Measurements from ENCODE around the gene ARHGAP23.
"Not testable (repeated sequence)": the region's sequence is repeated elsewhere in the genome, so short reads cannot be mapped to it uniquely, and the experiment has no call there.

Gene ARHGAP23

DNA sequence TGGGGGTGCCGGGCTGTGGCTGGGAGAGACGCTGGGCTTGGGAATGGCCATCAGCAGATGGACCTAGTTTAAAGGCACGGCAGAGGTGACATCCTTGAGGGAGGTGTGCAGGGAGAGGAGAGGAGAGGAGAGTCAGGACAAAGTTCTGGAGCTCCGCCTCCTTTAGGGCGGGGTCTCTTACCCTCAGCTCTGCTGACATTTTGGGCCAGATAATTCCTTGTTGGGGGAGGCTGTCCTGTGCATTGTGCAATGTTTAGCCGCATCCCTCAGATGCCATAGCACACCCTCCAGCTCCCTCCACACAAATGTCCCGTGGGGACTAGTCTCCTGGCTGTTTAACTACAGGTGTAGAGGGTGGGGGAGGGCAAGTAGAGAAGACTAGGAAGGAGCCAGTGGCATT, 48.3 kb downstream of the ARHGAP23 start:
- H3K27ac ChIP-seq: no peak overlapping the region
- H3K4me3 ChIP-seq: no peak overlapping the region

GRCh38 chr17:38477417-38477816, 49.2 kb downstream of the ARHGAP23 start:
- not testable (repeated sequence) for H3K4me3 ChIP-seq, H3K27ac ChIP-seq

GRCh38 chr17:38477951-38478350, 49.7 kb downstream of the ARHGAP23 start:
- H3K4me3 ChIP-seq, H3K27ac ChIP-seq: not testable (repeated sequence)

- H3K27ac ChIP-seq, H3K4me3 ChIP-seq: not testable (repeated sequence)
Measured at GRCh38 chr17:38478667-38479066, 50.4 kb downstream of the ARHGAP23 start.

DNA sequence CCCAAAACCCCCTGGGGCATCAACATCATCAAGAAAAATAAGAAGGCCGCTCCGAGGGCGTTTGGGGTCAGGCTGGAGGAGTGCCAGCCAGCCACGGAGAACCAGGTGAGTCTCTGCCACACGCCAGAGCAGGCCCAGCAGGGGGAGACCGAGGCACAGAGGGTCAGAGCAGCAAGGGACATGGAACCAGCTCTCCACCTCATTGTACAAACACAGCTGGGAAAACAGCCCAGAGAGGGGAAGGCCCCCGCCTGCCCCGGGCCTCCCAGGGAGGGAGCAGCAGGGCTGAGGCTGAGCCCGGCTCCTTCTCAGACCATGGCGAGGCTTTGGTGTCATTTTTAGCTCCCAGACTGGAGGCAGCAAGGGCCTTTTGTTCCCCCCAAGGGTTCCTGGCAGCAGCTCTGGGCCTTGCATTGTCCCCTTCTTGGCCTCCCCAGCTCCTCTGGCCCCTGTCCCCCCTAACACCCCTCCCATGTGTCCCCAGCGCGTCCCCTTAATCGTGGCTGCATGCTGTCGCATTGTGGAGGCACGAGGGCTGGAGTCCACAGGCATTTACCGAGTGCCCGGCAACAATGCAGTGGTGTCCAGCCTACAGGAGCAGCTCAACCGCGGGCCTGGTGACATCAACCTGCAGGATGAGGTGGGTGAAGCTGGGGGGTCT, 53.9 kb downstream of the ARHGAP23 start:
- H3K4me3 ChIP-seq, H3K27ac ChIP-seq: not testable (repeated sequence)

DNA sequence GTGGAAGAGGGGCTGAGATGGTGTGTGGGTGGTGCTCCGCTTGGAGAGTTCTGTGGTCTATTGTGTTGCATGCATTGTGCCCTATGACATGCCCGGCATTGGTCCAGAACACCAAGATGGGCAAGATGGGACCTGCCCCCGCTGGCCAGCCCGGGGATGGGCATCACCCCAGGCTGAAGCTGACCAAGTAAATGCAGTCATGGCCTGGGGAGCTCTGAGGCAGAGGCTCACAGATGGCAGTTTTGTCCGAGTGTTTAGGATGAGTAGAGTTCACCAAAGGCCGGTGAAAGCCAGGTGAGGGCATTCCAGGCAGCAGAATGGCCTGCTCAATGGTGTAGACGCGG, 54.4 kb downstream of the ARHGAP23 start:
- not testable (repeated sequence) for H3K4me3 ChIP-seq, H3K27ac ChIP-seq

- peak overlapping the region in 11 of 21 experiments; percentile 14 to 73 (median 42) for H3K27ac ChIP-seq
Measured at GRCh38 chr17:38484242-38485145, 56.2 kb downstream of the ARHGAP23 start.

DNA sequence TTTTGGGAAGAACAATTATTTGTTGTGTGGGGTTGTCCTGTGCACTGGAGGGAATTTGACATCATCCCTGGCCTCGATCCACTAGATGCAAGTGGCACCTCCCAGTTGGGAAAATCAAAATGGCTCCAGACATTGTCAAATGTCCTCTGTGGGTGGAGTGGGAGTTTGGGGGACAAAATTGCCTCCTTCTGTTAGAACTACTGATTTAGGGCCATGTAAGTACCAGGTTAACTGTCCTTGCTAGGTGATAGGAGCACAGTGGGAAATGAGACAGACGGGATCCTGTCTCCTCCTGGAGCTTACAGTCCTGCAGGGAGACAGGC, 56.8 kb downstream of the ARHGAP23 start:
- no peak overlapping the region for H3K4me3 ChIP-seq
- peak overlapping the region in 2 of 21 experiments; percentile 39 to 51 for H3K27ac ChIP-seq

More at GRCh38 chr17:38484242-38485145, 56.2 kb downstream of the ARHGAP23 start:
- not testable (repeated sequence) for H3K4me3 ChIP-seq

- H3K27ac ChIP-seq: peak overlapping the region in 2 of 21 experiments; percentile 29 to 51
- H3K4me3 ChIP-seq: not testable (repeated sequence)
Measured at GRCh38 chr17:38485681-38486298, 57.5 kb downstream of the ARHGAP23 start.

GRCh38 chr17:38489774-38490173, 61.5 kb downstream of the ARHGAP23 start:
- not testable (repeated sequence) for H3K4me3 ChIP-seq, H3K27ac ChIP-seq

DNA sequence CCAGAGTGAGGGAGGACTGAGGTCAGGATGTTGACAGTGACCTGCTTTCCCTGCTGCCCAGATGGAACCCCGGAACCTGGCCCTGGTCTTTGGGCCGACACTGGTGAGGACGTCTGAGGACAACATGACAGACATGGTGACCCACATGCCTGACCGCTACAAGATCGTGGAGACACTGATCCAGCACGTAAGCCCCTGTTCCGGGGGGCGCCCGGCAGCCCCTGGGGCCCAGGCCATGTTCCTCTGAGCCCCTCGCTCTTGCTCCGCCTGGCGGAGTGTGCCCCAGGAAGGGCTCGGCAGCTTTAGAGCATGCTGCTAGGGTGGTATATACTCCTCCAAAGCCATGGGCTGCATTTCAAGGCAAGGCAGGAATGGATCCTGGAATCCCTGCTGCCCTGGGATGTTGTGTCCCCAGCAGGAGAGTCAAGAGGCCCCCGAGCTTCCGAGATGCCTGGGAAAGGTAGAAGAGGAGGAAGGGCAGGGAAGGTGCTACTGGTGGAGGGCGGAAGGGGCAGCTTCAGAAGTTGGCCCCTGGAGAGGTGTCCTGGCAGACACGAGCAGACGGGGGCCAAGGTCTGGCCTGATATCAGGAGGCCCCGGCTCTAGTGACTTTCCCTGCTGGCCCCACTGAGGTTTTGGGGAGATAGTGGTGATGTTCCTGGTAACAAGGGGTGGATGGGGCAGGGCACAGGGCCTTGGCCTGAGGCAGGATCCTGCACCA, 63.2 kb downstream of the ARHGAP23 start:
- H3K4me3 ChIP-seq, H3K27ac ChIP-seq: not testable (repeated sequence)

DNA sequence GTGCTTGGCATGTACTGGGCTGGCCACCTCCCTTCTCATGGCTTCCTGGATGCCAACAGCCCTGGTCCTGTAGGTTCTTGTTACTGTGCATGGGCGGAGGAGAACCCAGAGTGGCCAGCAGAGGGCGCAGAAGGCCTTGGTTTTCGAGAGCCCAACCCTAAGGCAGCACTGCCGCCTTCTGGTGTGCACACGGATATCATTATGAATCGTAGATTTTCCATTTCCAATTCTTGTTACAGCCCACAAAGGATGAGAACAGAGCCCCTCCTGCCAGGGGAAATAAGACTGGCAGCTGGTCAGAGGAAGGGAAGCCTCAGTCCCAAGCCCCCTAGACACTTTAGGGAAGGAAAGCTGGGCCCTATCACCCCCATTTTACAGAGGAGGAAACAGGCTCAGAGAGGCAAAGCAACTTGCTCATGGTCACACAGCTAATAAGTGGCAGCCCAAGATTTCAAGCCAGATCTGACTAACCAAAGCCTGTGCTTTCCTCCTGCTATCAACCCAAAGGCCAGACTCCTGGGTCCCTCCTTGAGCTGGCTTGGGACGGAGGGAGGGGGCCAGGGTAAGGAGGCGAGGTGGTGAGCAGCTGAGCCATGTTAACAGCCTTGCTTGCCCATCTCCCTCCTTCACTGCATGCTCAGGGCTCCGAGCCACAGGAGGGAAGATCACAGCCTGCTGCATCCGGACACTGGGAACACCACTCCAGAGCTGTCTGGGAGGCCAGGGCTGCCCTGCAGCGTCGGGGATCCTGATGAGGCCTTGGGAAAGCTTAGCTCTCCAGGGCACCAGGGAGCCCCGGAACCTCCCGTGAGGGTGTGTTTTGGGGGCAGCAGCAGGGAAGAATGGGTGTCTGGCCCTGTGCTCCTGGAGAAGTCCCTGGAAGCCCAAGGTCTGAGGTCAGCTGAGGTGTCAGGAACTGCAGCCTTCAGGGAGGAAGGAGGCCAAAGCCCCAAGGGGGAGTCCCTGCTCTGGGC, 64.1 kb downstream of the ARHGAP23 start:
- not testable (repeated sequence) for H3K27ac ChIP-seq, H3K4me3 ChIP-seq

DNA sequence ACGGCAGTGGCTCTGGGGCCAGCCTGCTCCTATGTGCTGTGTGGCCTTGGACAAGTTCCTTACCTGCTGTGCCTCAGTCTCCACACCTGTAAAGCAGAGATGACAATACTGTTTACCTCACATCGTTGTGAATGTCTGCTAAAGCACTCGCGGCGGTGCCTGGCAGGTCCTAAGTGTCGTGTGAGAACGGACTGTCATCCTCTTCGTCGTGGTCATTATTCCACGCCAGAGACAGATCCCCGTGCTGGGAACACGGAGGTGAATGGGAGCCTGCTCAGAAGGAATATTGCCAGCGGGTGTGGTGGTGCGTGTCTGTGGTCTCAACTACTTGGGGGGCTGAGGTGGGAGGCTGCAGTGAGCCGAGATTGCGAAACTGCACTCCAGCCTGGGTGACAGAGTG, 65.9 kb downstream of the ARHGAP23 start:
- not testable (repeated sequence) for H3K27ac ChIP-seq, H3K4me3 ChIP-seq

DNA sequence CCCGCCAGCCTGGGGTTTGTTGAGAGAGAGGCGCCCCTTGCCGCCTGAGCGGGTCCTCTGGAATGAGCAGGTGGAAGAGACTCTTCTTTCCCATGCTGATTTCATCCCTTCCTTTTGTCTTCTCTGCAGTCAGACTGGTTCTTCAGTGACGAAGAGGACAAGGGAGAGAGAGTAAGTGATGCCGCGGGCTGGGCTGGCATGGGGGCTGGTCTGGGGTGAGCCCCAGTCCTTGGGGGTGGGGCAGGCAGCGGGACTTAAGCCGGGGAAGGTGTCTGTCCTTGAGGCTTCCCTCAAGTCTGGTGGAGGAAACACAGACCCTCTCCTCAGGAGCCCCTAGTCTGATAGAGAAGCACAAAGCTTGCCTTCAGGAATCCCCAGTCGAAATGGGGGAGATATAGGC, 69.4 kb downstream of the ARHGAP23 start:
- not testable (repeated sequence) for H3K27ac ChIP-seq, H3K4me3 ChIP-seq

GRCh38 chr17:38498353-38498752, 70.1 kb downstream of the ARHGAP23 start:
- no peak overlapping the region for H3K27ac ChIP-seq
- H3K4me3 ChIP-seq: no peak overlapping the region

DNA sequence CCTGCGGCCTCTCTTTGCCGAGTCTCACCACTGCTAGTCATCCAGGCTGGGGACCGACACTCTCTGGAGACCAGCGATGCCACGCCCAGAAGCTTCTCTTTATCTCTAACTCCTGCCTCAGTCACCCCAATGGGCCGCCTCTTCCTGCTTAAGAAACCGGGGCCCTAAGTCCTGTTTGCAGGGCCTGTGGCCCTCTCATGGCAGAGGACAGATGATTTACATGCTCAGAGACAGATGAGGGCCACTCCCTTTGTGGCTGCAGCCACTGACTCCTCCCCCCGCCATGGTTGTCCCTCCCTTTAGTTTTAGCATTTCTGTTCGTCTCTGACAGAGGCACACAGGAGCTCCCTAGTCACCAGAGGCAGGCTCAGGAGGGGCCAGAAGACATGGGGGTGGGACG, 71.0 kb downstream of the ARHGAP23 start:
- H3K4me3 ChIP-seq: not testable (repeated sequence)

DNA sequence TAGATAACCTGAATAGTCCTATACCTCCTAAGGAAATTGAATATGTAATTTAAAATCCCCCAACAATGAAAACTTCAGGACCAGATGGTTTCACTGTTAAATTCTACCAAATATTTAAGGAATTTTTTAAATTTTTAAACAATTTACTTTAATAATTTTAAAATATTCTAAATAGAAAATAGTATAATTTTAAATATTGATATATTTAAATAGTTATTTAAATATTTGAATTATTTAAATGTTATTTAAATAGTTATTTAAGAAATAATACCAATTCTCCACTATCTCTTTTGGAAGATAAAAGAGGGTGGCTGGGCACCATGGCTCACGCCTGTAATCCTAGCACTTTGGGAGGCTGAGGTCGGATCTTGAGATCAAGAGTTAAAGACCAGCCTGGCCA, 73.5 kb downstream of the ARHGAP23 start:
- not testable (repeated sequence) for H3K4me3 ChIP-seq, H3K27ac ChIP-seq

More for the DNA sequence above, 71.0 kb downstream of the ARHGAP23 start:
- not testable (repeated sequence) for H3K27ac ChIP-seq

GRCh38 chr17:38503286-38503913, 75.1 kb downstream of the ARHGAP23 start:
- not testable (repeated sequence) for H3K27ac ChIP-seq, H3K4me3 ChIP-seq

DNA sequence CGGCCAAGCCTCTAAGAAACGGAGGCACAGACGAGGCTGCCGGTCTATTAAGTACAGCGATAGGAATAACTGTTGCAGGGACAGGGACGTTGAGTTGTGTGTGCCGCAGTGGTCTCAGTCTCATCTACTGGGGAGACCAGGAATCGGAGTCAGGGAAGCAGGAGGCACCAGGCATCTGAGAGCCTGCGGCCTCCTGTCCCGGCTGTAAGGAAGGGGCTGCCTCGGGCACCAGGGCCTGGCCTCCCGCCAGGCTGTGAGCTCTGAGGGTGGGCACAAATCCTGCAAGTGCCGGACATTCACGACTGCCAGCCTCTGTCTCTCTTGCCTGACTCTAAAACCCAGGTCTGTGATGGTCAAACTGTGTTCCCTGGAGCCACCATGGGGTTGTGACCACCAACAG, 76.0 kb downstream of the ARHGAP23 start:
- no peak overlapping the region for H3K4me3 ChIP-seq
- no peak overlapping the region for H3K27ac ChIP-seq

Data from skin epidermis (tissue), 12 donors.